Tibial artery (tissue), 4 donors: ENCODE measurements around the gene IMMT.

Source experiments
- DNase-seq, 2 donors: peaks; one replicate each; pipeline ENCODE4 v3.0.0-alpha.2; 2019
- H3K27ac ChIP-seq, 2 donors: fragments of 200-600 bp; sonication (generic) in 1 of 2; 1 replicate in 1 of 2; 2 replicates in 1 of 2; pipeline ENCODE4 v1.5.1; 2018 to 2019; ENCODE audit warnings: mild to moderate bottlenecking in 1 of 2
- H3K27me3 ChIP-seq, 2 donors: fragments of 200-600 bp; sonication (generic) in 1 of 2; one replicate each; pipeline versions ENCODE4 v1.5.1 to v1.6.0; 2016 to 2019
- H3K36me3 ChIP-seq, 3 donors: fragments of 200-600 bp; sonication (generic) in 2 of 3; one replicate each; pipeline ENCODE4 v1.5.1; 2016 to 2019; ENCODE audit warnings: mild to moderate bottlenecking in 2 of 3
- H3K4me1 ChIP-seq, 4 donors: fragments of 200-600 bp; sonication (generic) in 2 of 4; 1 replicate in 3 of 4; 2 replicates in 1 of 4; pipeline ENCODE4 v1.5.1; 2016 to 2019
- H3K4me3 ChIP-seq, 2 donors: fragments of 200-600 bp; sonication (generic) in 1 of 2; 1 replicate in 1 of 2; 2 replicates in 1 of 2; pipeline ENCODE4 v1.5.1; 2018 to 2019; ENCODE audit warnings: mild to moderate bottlenecking in 2 of 2
- H3K9me3 ChIP-seq, 3 donors: fragments of 200-600 bp; sonication (generic) in 1 of 3; one replicate each; pipeline ENCODE4 v1.5.1; 2016 to 2019
- intact Hi-C: fragments of 100-400 bp; cut with DNase I; formaldehyde crosslinking; loops from one replicate; pipeline ENCODE4 v1.15.0; 2023; ENCODE audit warnings: low total_unique reads
- TF ChIP-seq, protein P1 (sequence below), 2 experiments: fragments of 200-600 bp in 1 of 2; fragments of 450-650 bp in 1 of 2; IDR thresholded peaks; one replicate each; pipeline ENCODE4 v1.5.1; 2017 to 2019; ENCODE audit warnings: antibody characterized with exemption in 2 of 2, mild to moderate bottlenecking in 1 of 2, moderate library complexity in 1 of 2

IMMT gene

DNA sequence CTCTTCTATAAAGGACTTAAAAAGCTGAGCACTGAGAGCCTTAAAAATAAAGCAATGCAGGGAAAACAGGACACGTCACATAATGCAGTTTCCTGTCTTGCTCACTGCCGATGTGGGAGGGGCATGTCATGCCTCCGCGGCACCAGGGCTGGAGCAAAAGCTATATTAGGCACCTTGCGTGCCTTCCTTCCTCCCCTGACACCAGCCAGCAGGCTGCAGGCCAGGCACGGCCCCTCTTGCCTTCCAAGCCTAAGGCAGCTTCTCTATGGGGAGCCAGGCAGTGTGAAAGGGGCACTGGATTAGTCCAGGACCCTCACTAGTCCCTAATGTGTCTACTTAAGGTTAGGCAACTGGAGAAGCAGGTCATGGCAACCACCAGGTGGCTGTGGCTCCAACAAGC lies 30.3 kb upstream of the IMMT start:
- peak; percentile 70 to 93 for DNase-seq
- intact Hi-C loops = loop anchor here (10.0 kb wide), 2 partner anchors 69 to 219 kb away; partner anchors contain the start of gene KDM3A
- H3K27ac ChIP-seq = peak overlapping the region; percentile 91

DNA sequence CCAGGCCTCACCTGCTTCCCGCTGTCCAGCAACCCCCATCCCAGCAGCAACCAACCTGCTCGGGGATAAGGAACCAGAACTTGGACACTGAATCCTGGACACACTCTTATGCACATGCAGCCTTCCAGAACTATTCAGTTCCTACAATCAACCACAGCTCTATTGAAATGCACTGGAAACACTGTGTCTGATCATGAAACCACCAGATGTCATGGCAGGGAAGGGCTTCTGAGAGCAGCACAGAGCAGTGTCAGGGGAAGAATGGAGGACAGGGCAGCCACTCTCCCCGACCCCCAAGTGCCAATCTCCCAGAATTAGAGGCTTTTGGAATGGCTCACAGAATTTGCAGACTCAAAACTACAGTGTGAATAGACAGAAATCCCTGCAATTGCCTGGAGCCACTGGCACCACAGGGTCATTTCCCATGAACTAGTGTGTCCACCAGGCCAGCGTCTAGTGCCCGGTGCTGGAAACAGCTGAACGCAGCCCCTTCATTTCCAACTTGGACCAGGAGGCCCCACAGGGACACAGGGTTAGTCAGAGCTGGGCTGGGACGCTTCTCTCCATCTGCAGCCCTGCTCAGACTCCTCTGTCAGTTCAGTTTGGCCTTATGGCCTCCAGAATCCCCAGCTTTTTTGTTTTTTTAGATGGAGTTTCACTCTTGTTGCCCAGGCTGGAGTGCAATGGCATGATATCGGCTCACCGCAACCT lies 29.5 kb upstream of the IMMT start:
- peaks cover 0 to 54% (median 41%) of the 10 kb centered on the region in 4 donors for H3K4me1 ChIP-seq
- H3K27me3 ChIP-seq = no peaks in the 10 kb centered on the region
- peak overlapping the region; percentile 39 to 40 for H3K4me3 ChIP-seq
- intact Hi-C loops = loop anchor here (10.0 kb wide), 2 partner anchors 70 to 220 kb away; partner anchors contain the start of gene KDM3A
- H3K9me3 ChIP-seq = no peaks in the 10 kb centered on the region
- no peak for DNase-seq
- TF ChIP-seq, protein P1, sequence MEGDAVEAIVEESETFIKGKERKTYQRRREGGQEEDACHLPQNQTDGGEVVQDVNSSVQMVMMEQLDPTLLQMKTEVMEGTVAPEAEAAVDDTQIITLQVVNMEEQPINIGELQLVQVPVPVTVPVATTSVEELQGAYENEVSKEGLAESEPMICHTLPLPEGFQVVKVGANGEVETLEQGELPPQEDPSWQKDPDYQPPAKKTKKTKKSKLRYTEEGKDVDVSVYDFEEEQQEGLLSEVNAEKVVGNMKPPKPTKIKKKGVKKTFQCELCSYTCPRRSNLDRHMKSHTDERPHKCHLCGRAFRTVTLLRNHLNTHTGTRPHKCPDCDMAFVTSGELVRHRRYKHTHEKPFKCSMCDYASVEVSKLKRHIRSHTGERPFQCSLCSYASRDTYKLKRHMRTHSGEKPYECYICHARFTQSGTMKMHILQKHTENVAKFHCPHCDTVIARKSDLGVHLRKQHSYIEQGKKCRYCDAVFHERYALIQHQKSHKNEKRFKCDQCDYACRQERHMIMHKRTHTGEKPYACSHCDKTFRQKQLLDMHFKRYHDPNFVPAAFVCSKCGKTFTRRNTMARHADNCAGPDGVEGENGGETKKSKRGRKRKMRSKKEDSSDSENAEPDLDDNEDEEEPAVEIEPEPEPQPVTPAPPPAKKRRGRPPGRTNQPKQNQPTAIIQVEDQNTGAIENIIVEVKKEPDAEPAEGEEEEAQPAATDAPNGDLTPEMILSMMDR (IDR thresholded peaks at IDR 0.05) = no peak
- H3K36me3 ChIP-seq = peaks cover 0 to 1% (median 0%) of the 10 kb centered on the region in 3 donors
- peak overlapping the region; percentile 91 for H3K27ac ChIP-seq

More for the DNA sequence above, 30.3 kb upstream of the IMMT start:
- Histone ChIP-seq H3K4me1 (peaks cover 0 to 54% (median 41%) of the 10 kb centered on the region in 4 donors), H3K36me3 (peaks cover 0 to 5% (median 0%) of the 10 kb centered on the region in 3 donors), H3K9me3 (no peaks in the 10 kb centered on the region), H3K27me3 (no peaks in the 10 kb centered on the region), H3K4me3 (peak overlapping the region; percentile 39 to 40)
- TF ChIP-seq, protein P1 (IDR thresholded peaks at IDR 0.05) = no peak

DNA sequence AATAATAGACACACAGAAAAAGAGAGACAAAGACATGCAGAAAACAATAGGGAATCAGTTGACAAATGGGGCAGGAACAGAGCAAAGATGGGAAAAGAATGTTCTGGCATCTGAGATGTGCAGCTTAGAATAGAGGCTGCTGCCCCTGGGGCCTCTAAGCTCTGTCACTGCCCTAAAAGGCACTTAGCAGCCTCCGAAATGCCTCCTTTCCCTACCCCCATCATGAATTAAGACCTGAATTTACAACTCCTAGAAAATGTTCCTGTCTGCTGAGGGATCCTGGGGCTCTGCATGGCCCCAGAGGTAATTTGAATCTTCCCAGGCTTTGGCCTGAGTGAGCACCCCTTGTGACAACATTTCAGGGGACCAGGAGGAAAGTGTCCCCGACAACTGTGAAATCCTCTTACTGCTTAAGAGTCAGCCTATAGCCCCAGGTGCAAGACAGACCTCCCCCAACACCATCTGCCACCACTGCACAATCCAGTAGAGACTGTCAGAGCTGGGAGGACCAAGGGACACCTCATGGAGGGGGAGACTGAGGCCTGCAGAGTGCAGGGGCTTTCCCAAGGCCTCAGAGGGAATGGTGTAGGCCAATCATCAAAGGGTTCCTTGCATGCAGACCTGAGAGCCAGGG lies 28.8 kb upstream of the IMMT start:
- Histone ChIP-seq H3K9me3 (no peaks in the 10 kb centered on the region), H3K27ac (peak overlapping the region; percentile 91), H3K36me3 (no peaks in the 10 kb centered on the region), H3K4me1 (peaks cover 0 to 54% (median 41%) of the 10 kb centered on the region in 4 donors), H3K4me3 (no peak overlapping the region), H3K27me3 (no peaks in the 10 kb centered on the region)
- DNase-seq = no peak
- intact Hi-C loops = loop anchor here (10.0 kb wide), 2 partner anchors 71 to 221 kb away; partner anchors contain the start of gene KDM3A
- TF ChIP-seq, protein P1 (IDR thresholded peaks at IDR 0.05) = no peak

DNA sequence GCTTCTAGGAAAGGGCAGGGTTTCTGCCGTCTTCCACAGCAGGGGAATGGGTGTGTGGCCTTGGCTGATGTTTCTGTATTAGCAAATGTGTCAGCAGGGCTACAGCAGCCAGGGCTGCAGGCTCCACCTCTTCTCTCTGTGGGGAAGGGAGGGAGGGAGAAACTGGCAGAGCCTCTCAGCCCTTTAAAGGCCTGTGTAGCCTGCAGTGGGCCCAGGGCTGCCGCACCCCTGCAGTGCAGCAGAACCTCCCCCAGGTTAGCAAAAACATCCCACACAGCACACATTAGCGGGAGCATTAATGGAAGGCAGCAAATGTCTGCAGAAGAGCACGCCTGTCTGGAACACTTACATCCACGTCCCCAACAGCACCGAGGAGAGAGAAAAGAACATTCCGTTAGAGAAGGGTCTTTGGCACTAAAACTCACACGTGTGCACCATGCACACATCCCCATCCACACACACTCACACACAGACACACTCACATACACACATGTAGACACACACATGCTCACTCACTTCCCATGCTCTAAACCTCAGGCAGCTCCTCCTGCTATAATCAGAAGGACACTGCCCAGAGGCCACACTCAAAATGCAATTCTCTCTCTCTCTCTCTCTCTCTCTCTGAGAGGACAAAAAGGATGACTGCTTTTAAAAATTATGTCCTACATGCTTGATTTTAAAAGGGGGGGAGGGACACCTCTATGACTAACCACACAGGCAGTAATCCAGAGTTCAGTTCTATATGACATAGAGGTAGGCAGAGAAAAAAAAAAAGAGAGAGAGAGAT lies 28.1 kb upstream of the IMMT start:
- DNase-seq = peak; percentile 78 to 92
- TF ChIP-seq, protein P1 (IDR thresholded peaks at IDR 0.05) = no peak
- no peaks in the 10 kb centered on the region for H3K9me3 ChIP-seq
- intact Hi-C loops = loop anchor here (10.0 kb wide), 2 partner anchors 71 to 221 kb away; partner anchors contain the start of gene KDM3A
- H3K36me3 ChIP-seq = no peaks in the 10 kb centered on the region
- H3K4me1 ChIP-seq = peaks cover 0 to 54% (median 41%) of the 10 kb centered on the region in 4 donors
- peak overlapping the region; percentile 91 for H3K27ac ChIP-seq
- no peak overlapping the region for H3K4me3 ChIP-seq
- H3K27me3 ChIP-seq = no peaks in the 10 kb centered on the region

DNA sequence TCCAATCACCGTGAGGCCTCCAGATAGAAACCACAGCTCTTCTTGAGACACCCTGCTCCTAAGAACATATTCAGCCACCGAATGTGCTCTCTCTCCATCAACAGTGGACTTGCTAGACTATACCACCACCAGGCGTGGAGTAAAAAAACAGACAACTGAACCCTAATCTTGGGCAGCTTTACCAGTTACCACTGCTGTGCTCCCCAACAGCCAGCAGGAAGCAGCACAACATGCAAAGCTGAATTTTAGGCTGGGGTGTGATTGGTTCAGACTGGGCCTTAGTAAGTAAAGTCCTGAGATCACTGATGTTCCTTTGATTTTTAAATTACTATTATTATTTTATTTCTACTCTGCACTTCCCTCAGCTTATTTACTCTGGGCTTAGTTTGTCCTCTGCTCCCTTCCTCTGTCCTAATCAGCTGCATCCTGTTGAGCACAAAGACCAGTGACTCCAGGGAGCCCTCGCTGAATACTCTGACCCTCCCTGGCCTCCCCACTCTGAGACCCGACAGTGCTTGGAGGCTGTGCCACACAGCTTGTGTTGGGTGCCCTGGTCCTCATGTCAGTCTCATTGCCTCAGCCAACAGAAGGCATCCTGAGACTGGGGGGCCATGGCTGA lies 25.9 kb upstream of the IMMT start:
- TF ChIP-seq, protein P1 (IDR thresholded peaks at IDR 0.05) = peak; percentile 62 to 69
- H3K36me3 ChIP-seq = no peaks in the 10 kb centered on the region
- no peak for DNase-seq
- H3K4me3 ChIP-seq = no peak overlapping the region
- peak overlapping the region; percentile 91 for H3K27ac ChIP-seq
- no peaks in the 10 kb centered on the region for H3K27me3 ChIP-seq
- intact Hi-C loops = loop anchor here (2.0 to 10.0 kb wide), 3 partner anchors 74 to 224 kb away; partner anchors contain the start of gene KDM3A
- peaks cover 0 to 54% (median 41%) of the 10 kb centered on the region in 4 donors for H3K4me1 ChIP-seq
- no peaks in the 10 kb centered on the region for H3K9me3 ChIP-seq
